Keratinocyte (primary cell): ENCODE measurements around the gene FSTL1. TPM values are rescaled to one million over a fixed set of nuclear protein-coding genes. Genes with fewer than 3 reads are reported as not detected.

Experiments
- DNase-seq: peaks from one replicate; pipeline ENCODE4 v3.0.0-alpha.2; 2011; ENCODE audit warnings: low read depth, missing footprints, low spot score
- FAIRE-seq: peaks from 2 replicates; lab custom pipeline; 2011; peaks lifted over from hg19 to GRCh38; lab: Jason Lieb, UNC
- H2AFZ ChIP-seq: 2 replicates; pipeline ENCODE4 v1.6.0; 2012; ENCODE audit warnings: low read length, control low read depth, inconsistent platforms; ENCODE audit not compliant: control insufficient read depth
- H3K27ac ChIP-seq: 2 replicates; pipeline ENCODE4 v1.5.1; 2011; ENCODE audit warnings: low read length; ENCODE audit not compliant: control insufficient read depth, insufficient read depth
- H3K27me3 ChIP-seq: 3 replicates; pipeline ENCODE4 v1.6.0; 2011; ENCODE audit warnings: low read length; ENCODE audit not compliant: control insufficient read depth, insufficient read depth; ENCODE audit errors: extremely low read depth
- H3K36me3 ChIP-seq, 2 experiments: 2 replicates in 1 of 2; 3 replicates in 1 of 2; pipeline ENCODE4 v1.5.1; 2011; ENCODE audit warnings: low read length in 2 of 2, mild to moderate bottlenecking in 1 of 2; ENCODE audit not compliant: control insufficient read depth in 2 of 2, insufficient read depth in 2 of 2; ENCODE audit errors: extremely low read depth in 1 of 2
- H3K4me1 ChIP-seq: 3 replicates; pipeline ENCODE4 v1.5.1; 2011; ENCODE audit warnings: low read length; ENCODE audit not compliant: control insufficient read depth, insufficient read depth; ENCODE audit errors: extremely low read depth
- H3K4me2 ChIP-seq: 3 replicates; pipeline ENCODE4 v1.6.0; 2011; ENCODE audit warnings: low read depth, low read length; ENCODE audit not compliant: control insufficient read depth, insufficient read depth; ENCODE audit errors: extremely low read depth
- H3K4me3 ChIP-seq, 3 experiments: fragments of 200-600 bp in 1 of 3; sonication (generic) in 1 of 3; 2 replicates in 2 of 3; 3 replicates in 1 of 3; pipeline ENCODE4 v1.5.1; 2011 to 2016; ENCODE audit warnings: low read length in 3 of 3, mild to moderate bottlenecking in 3 of 3, control low read depth in 2 of 3, inconsistent platforms in 1 of 3, low read depth in 1 of 3, mixed read lengths in 1 of 3, mixed run types in 1 of 3, moderate library complexity in 1 of 3; ENCODE audit not compliant: control insufficient read depth in 2 of 3, insufficient read depth in 2 of 3; ENCODE audit errors: extremely low read depth in 1 of 3
- H3K79me2 ChIP-seq: 2 replicates; pipeline ENCODE4 v1.6.0; 2012; ENCODE audit warnings: low read length; ENCODE audit not compliant: control insufficient read depth, insufficient read depth
- H3K9ac ChIP-seq: 3 replicates; pipeline ENCODE4 v1.6.0; 2011; ENCODE audit warnings: low read length; ENCODE audit not compliant: control insufficient read depth, insufficient read depth; ENCODE audit errors: extremely low read depth
- H3K9me1 ChIP-seq: 3 replicates; pipeline ENCODE4 v1.6.0; 2011; ENCODE audit warnings: low read length; ENCODE audit not compliant: control insufficient read depth, insufficient read depth; ENCODE audit errors: extremely low read depth
- H3K9me3 ChIP-seq: 2 replicates; pipeline ENCODE4 v1.5.1; 2012; ENCODE audit warnings: low read depth, low read length; ENCODE audit not compliant: control insufficient read depth
- H4K20me1 ChIP-seq: 3 replicates; pipeline ENCODE4 v1.6.0; 2011; ENCODE audit warnings: low read length; ENCODE audit not compliant: control insufficient read depth, insufficient read depth; ENCODE audit errors: extremely low read depth
- EZH2 ChIP-seq: IDR thresholded peaks from one replicate; pipeline ENCODE4 v1.6.1; 2012; ENCODE audit warnings: inconsistent platforms, mild to moderate bottlenecking, low read length, moderate library complexity
- dilution Hi-C: fragments of 300-500 bp; cut with MboI; formaldehyde crosslinking; loops from one replicate; pipeline ENCODE4 v1.7.0; 2020; ENCODE audit warnings: low sequenced_read_pairs; ENCODE audit not compliant: extremely low pct_ligation_motif_present
- polyA plus RNA-seq, 5 experiments: library from polyadenylated mRNA; depleted of rRNA in 3 of 5; stranded (reverse) in 3 of 5; stranded (forward) in 1 of 5; unstranded in 1 of 5; fragments of >200 nt; gene quantifications; 1 replicate in 1 of 5; 2 replicates in 3 of 5; 3 replicates in 1 of 5; pipeline versions ENCODE4 v1.2.1 to v1.2.3, GENCODE V29; 2011 to 2012; ENCODE audit warnings: missing spikeins in 2 of 5, low read depth in 1 of 5, low replicate concordance in 1 of 5
- TF ChIP-seq, protein P1 (sequence below), 3 experiments: IDR thresholded peaks in 1 of 3; conservative IDR thresholded peaks in 1 of 3; optimal IDR thresholded peaks in 1 of 3; 2 replicates in 2 of 3; 3 replicates in 1 of 3; pipeline versions ENCODE3 to v1.5.1; 2011; ENCODE audit warnings: low read length in 3 of 3, mild to moderate bottlenecking in 3 of 3, moderate library complexity in 2 of 3, control low read depth in 1 of 3, inconsistent platforms in 1 of 3; ENCODE audit not compliant: insufficient read depth in 2 of 3; ENCODE audit errors: extremely low read depth in 1 of 3

Gene FSTL1
- polyA plus RNA-seq, 1 donor (not counting 4 experiments of a cell fraction or from before 2014, with no cell fraction given), result 59.0 TPM

DNA sequence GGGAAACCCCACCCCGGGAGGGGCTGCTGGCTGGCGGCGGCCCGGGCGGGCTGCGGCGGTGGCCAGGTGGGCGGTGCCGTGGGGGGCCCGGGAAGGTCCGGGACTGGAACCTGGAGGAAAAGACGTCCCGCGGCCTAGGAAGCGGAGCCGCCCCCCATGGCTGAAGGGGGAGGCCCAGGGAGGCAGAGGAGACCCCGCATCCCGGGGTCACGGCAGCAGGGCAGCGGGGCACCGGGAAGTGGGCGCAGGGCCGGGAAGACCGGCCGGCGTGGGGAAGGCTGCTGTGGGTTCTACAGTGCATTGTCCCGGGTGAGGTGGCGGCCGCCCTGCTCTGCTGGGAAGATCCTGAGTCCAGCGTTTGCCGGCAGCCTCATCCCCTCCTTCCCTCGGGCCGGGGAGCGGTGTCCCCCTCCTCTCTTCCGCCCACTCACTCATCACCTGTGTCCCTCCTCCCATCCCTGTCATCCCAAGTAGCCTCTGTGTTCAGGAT is 525 bp upstream of the FSTL1 start:
- Histone ChIP-seq H3K4me2 (peak overlapping the region; percentile 88), H3K4me3 (peak overlapping the region; percentile 75 to 88 (median 80)), H3K9me1 (no peaks in the 10 kb centered on the region), H3K79me2 (peaks cover 18% of the 10 kb centered on the region), H3K27me3 (no peaks in the 10 kb centered on the region), H2AFZ (peak overlapping the region; percentile 74), H3K9me3 (no peaks in the 10 kb centered on the region), H3K4me1 (peaks cover 13% of the 10 kb centered on the region), H3K9ac (peak overlapping the region; percentile 76), H3K36me3 (no peaks in the 10 kb centered on the region), H3K27ac (no peak overlapping the region), H4K20me1 (no peaks in the 10 kb centered on the region)
- no peak for DNase-seq
- TF ChIP-seq, protein P1, sequence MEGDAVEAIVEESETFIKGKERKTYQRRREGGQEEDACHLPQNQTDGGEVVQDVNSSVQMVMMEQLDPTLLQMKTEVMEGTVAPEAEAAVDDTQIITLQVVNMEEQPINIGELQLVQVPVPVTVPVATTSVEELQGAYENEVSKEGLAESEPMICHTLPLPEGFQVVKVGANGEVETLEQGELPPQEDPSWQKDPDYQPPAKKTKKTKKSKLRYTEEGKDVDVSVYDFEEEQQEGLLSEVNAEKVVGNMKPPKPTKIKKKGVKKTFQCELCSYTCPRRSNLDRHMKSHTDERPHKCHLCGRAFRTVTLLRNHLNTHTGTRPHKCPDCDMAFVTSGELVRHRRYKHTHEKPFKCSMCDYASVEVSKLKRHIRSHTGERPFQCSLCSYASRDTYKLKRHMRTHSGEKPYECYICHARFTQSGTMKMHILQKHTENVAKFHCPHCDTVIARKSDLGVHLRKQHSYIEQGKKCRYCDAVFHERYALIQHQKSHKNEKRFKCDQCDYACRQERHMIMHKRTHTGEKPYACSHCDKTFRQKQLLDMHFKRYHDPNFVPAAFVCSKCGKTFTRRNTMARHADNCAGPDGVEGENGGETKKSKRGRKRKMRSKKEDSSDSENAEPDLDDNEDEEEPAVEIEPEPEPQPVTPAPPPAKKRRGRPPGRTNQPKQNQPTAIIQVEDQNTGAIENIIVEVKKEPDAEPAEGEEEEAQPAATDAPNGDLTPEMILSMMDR (optimal IDR thresholded peaks at IDR 0.05 in 1 of 3, IDR thresholded peaks at IDR 0.05 in 1 of 3, conservative IDR thresholded peaks at IDR 0.05 in 1 of 3; ENCODE audit: extremely low read depth in 1 of 3, insufficient read depth in 2 of 3, low read length in 3 of 3), result no peak
- TF ChIP-seq EZH2, result no peak
- no peak for FAIRE-seq
- dilution Hi-C loops, result no loop called here

GRCh38 chr3:120449701-120450599 is 842 bp downstream of the FSTL1 start:
- Histone ChIP-seq H3K4me2 (peak overlapping the region; percentile 88), H3K79me2 (peaks cover 22% of the 10 kb centered on the region), H3K36me3 (no peaks in the 10 kb centered on the region), H3K9ac (peak overlapping the region; percentile 76), H3K27me3 (no peaks in the 10 kb centered on the region), H3K4me3 (peak overlapping the region; percentile 75 to 88 (median 80)), H3K4me1 (peaks cover 13% of the 10 kb centered on the region), H4K20me1 (no peaks in the 10 kb centered on the region), H3K27ac (peak overlapping the region; percentile 60), H3K9me3 (no peaks in the 10 kb centered on the region), H2AFZ (peak overlapping the region; percentile 74), H3K9me1 (no peaks in the 10 kb centered on the region)
- FAIRE-seq (no peak), DNase-seq (no peak)
- no peak for TF ChIP-seq EZH2
- TF ChIP-seq, protein P1 (optimal IDR thresholded peaks at IDR 0.05 in 1 of 3, IDR thresholded peaks at IDR 0.05 in 1 of 3, conservative IDR thresholded peaks at IDR 0.05 in 1 of 3; ENCODE audit: extremely low read depth in 1 of 3, insufficient read depth in 2 of 3, low read length in 3 of 3), result no peak
- dilution Hi-C loops, result no loop called here
